Measurements from ENCODE around the gene LCE1A. TPM values are rescaled to one million over a fixed set of nuclear protein-coding genes. Genes with fewer than 3 reads are reported as not detected.

The LCE1A gene
- total RNA-seq, 1 donor from 2014 or later: not detected

- H3K79me2 ChIP-seq (ENCODE audit: low read depth): no peaks in the 10 kb centered on the region
- H3K27me3 Mint-ChIP-seq (ENCODE audit: insufficient read depth, low read depth): no peaks in the 10 kb centered on the region
- no peaks in the 10 kb centered on the region for H3K36me3 Mint-ChIP-seq
- H3K4me3 ChIP-seq: no peak overlapping the region
- H3K9ac ChIP-seq: no peak overlapping the region
- no peak overlapping the region for H2AFZ ChIP-seq (replicated peaks)
- H3K4me1 Mint-ChIP-seq: no peaks in the 10 kb centered on the region
- H3K27ac Mint-ChIP-seq: no peak overlapping the region
- no peak overlapping the region for H3K4me3 Mint-ChIP-seq
- TF ChIP-seq EZH2phosphoT487 (IDR thresholded peaks at IDR 0.05) (no peak), CTCF (IDR thresholded peaks at IDR 0.05) (no peak), EZH2 (IDR thresholded peaks at IDR 0.05) (no peak)
- no peaks in the 10 kb centered on the region for H3K4me1 ChIP-seq
- H3F3A ChIP-seq (ENCODE audit: low read depth): no peaks in the 10 kb centered on the region
- peaks cover 40% of the 10 kb centered on the region for H3K9me3 ChIP-seq (ENCODE audit: low read depth)
- H3K36me3 ChIP-seq: no peaks in the 10 kb centered on the region
- H3K9me3 Mint-ChIP-seq: peaks cover 16% of the 10 kb centered on the region
- no peak overlapping the region for H3K27ac ChIP-seq
- H3K27me3 ChIP-seq: no peaks in the 10 kb centered on the region
- H3K4me2 ChIP-seq: no peak overlapping the region
- no peaks in the 10 kb centered on the region for H4K20me1 ChIP-seq (ENCODE audit: low read depth)
- DNase-seq (ENCODE audit: low spot score): no peak
Observed at GRCh38 chr1:152801333-152801732, 25.9 kb upstream of the LCE1A start.

- DNase-seq (ENCODE audit: low spot score): no peak
- H3F3A ChIP-seq (ENCODE audit: low read depth): no peaks in the 10 kb centered on the region
- no peak within 1 kb of the TSS for H3K27ac ChIP-seq
- no peak within 1 kb of the TSS for H3K9ac ChIP-seq
- H3K36me3 ChIP-seq: no peaks in the 10 kb centered on the region
- TF ChIP-seq EZH2 (IDR thresholded peaks at IDR 0.05): no peak
- no peak for TF ChIP-seq EZH2phosphoT487 (IDR thresholded peaks at IDR 0.05)
- no peak for TF ChIP-seq CTCF (IDR thresholded peaks at IDR 0.05)
- H3K27ac Mint-ChIP-seq: no peak within 1 kb of the TSS
- no peak within 1 kb of the TSS for H3K4me3 Mint-ChIP-seq
- H3K9me3 Mint-ChIP-seq: peaks cover 14% of the 10 kb centered on the region
- no peaks in the 10 kb centered on the region for H3K4me1 Mint-ChIP-seq
- H3K4me1 ChIP-seq: no peaks in the 10 kb centered on the region
- no peak within 1 kb of the TSS for H3K4me3 ChIP-seq
- H3K79me2 ChIP-seq (ENCODE audit: low read depth): no peaks in the 10 kb centered on the region
- H4K20me1 ChIP-seq (ENCODE audit: low read depth): no peaks in the 10 kb centered on the region
- H3K4me2 ChIP-seq: no peak within 1 kb of the TSS
- no peak within 1 kb of the TSS for H2AFZ ChIP-seq (replicated peaks)
- no peaks in the 10 kb centered on the region for H3K27me3 ChIP-seq
- H3K36me3 Mint-ChIP-seq: no peaks in the 10 kb centered on the region
- peaks cover 33% of the 10 kb centered on the region for H3K9me3 ChIP-seq (ENCODE audit: low read depth)
- peaks cover 3% of the 10 kb centered on the region for H3K27me3 Mint-ChIP-seq (ENCODE audit: insufficient read depth, low read depth)
Observed at GRCh38 chr1:152806576-152806975, 20.7 kb upstream of the LCE1A start, which contains the start of gene LCE1C. Gene LCE1C (minus strand): TSS chr1:152806651. CDS start chr1:152805478, 1,173 bp downstream.

GRCh38 chr1:152811050-152811449 is 16.2 kb upstream of the LCE1A start:
- no peaks in the 10 kb centered on the region for H3K27me3 ChIP-seq
- H4K20me1 ChIP-seq (ENCODE audit: low read depth): no peaks in the 10 kb centered on the region
- H2AFZ ChIP-seq (replicated peaks): no peak overlapping the region
- DNase-seq (ENCODE audit: low spot score): no peak
- Mint-ChIP-seq H3K4me1 (no peaks in the 10 kb centered on the region), H3K9me3 (peaks cover 12% of the 10 kb centered on the region), H3K27me3 (ENCODE audit: insufficient read depth, low read depth) (peaks cover 3% of the 10 kb centered on the region), H3K36me3 (no peaks in the 10 kb centered on the region), H3K27ac (no peak overlapping the region), H3K4me3 (no peak overlapping the region)
- no peaks in the 10 kb centered on the region for H3F3A ChIP-seq (ENCODE audit: low read depth)
- no peak overlapping the region for H3K4me3 ChIP-seq
- peaks cover 39% of the 10 kb centered on the region for H3K9me3 ChIP-seq (ENCODE audit: low read depth)
- no peak overlapping the region for H3K9ac ChIP-seq
- no peak overlapping the region for H3K4me2 ChIP-seq
- H3K79me2 ChIP-seq (ENCODE audit: low read depth): no peaks in the 10 kb centered on the region
- no peaks in the 10 kb centered on the region for H3K36me3 ChIP-seq
- no peak for TF ChIP-seq EZH2 (IDR thresholded peaks at IDR 0.05)
- no peak for TF ChIP-seq CTCF (IDR thresholded peaks at IDR 0.05)
- TF ChIP-seq EZH2phosphoT487 (IDR thresholded peaks at IDR 0.05): no peak
- H3K4me1 ChIP-seq: no peaks in the 10 kb centered on the region
- no peak overlapping the region for H3K27ac ChIP-seq

Data from neural progenitor cell (in vitro differentiated cells).